HAP-1 (cell line): ENCODE measurements around the gene NCKAP5.

Experiments
- DNase-seq, 2 experiments: peaks; one replicate each; pipeline ENCODE4 v3.0.0-alpha.2; 2016 to 2020; ENCODE audit warnings: low spot score in 2 of 2
- H3K27me3 ChIP-seq: fragments of 250-450 bp; sonication (Bioruptor Pico); 2 replicates; pipeline ENCODE4 v1.5.1; 2020; ENCODE audit warnings: low read depth, mild to moderate bottlenecking, moderate library complexity
- H3K36me3 ChIP-seq: fragments of 250-450 bp; sonication (Bioruptor Pico); replicated peaks from 2 replicates; pipeline ENCODE4 v1.5.1; 2020; ENCODE audit warnings: mild to moderate bottlenecking
- H3K4me1 ChIP-seq: fragments of 250-450 bp; sonication (Bioruptor Pico); 2 replicates; pipeline ENCODE4 v1.5.1; 2020; ENCODE audit warnings: mild to moderate bottlenecking
- H3K4me3 ChIP-seq: fragments of 250-450 bp; sonication (Bioruptor Pico); 2 replicates; pipeline ENCODE4 v1.5.1; 2020; ENCODE audit warnings: mild to moderate bottlenecking, moderate library complexity
- H3K9me3 ChIP-seq: fragments of 250-450 bp; sonication (Bioruptor Pico); 2 replicates; pipeline ENCODE4 v1.5.1; 2020; ENCODE audit warnings: mild to moderate bottlenecking, moderate library complexity
- in situ Hi-C: fragments of 300-500 bp; cut with MboI; formaldehyde crosslinking; loops from 3 replicates; pipeline ENCODE4 v1.14.3; 2020; ENCODE audit warnings: low sequenced_read_pairs, inconsistent platforms, mixed read lengths

NCKAP5 gene

DNA sequence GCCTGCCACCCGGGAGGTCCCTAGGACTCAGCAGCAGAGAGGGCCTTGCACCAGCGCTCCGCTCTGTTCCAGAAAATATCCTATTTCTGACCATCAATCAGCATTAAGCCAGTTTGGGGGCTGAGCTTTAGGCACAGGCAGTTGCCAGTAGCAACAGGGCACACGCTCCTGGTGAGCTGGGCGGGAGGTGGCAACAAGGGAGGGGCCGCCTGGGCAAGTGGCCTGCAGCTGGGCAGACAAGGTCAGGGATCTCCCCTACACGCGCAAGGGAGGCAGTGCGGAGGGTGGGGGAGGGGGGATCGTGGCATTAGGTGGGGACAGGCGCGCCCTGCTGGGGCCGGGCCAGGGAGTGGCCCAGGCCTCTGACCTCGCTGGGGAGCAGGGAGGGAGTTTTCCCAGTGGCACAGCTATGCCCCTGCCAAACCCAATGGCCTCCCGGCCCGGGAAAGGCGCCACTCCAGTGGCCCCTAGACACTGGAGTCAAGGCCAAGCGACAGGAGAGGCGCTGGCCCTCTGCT, 302.8 kb downstream of the NCKAP5 start:
- DNase-seq, result peak; percentile 24 to 73
- H3K27me3 ChIP-seq, result no peaks in the 10 kb centered on the region
- peaks cover 24% of the 10 kb centered on the region for H3K4me1 ChIP-seq
- in situ Hi-C loops, result no loop called here
- no peaks in the 10 kb centered on the region for H3K36me3 ChIP-seq
- no peak overlapping the region for H3K4me3 ChIP-seq
- no peaks in the 10 kb centered on the region for H3K9me3 ChIP-seq

DNA sequence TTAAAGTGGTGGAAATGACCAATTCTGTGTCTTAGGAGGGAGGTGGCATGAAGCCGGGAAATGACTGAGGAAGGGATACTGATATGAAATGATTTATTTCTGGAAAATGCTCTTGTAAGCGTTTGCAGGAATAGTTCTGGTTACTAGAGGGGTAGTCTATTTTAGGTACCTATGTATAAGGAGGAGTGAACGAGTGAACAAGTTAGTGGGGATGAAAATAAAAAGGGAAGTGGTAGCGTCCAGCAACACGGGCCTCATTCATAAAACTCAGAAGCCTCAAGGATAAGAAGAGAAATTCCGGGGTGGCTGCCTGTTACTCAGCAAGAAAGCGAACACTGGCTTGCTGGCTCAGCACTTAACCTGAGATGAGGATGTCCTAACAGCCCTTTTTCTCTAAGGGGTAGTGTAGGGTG, 303.3 kb downstream of the NCKAP5 start:
- no peak for DNase-seq
- H3K36me3 ChIP-seq, result no peaks in the 10 kb centered on the region
- in situ Hi-C loops, result no loop called here
- H3K27me3 ChIP-seq, result no peaks in the 10 kb centered on the region
- H3K4me1 ChIP-seq, result peaks cover 24% of the 10 kb centered on the region
- no peaks in the 10 kb centered on the region for H3K9me3 ChIP-seq
- no peak overlapping the region for H3K4me3 ChIP-seq

DNA sequence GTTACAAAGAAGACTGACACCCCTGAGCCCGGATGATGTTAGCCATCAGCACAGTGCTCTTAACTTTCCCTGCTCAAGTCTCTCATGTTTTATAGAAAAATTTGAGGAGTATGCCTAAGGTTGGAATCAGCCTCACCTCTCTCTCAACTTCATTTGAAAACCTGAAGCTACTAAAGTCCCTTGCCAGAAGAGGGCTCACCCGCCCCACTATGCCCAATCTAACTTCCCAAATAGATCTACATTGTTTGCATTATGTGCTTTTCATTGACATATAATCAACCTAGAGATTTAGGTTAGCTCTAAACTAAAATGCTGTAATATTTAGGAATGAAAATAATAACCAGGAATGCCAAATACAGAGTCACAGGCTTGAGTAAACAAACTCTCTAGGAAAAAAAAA, 305.4 kb downstream of the NCKAP5 start:
- Histone ChIP-seq H3K9me3 (no peaks in the 10 kb centered on the region), H3K27me3 (no peaks in the 10 kb centered on the region), H3K4me1 (peaks cover 24% of the 10 kb centered on the region), H3K4me3 (no peak overlapping the region), H3K36me3 (no peaks in the 10 kb centered on the region)
- peak; percentile 50 to 52 for DNase-seq
- in situ Hi-C loops, result no loop called here

DNA sequence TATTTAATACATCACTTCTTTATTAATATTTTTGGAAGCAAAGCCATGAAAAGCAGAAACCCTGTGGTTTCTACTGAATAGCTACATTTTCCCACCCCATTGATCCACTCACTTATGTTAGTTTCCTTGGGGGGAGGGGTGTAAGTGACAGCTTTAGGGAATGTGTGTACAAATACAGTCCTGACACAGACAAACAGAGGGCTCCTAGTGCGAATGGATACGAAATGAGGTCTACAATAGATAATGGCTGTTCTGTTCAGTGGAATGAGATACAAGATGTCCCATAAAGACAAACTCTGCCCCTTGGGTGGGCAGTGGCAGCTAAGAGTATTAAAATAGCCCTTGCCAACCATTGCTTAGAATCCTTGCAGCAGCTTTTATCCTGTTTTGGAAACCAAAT, 312.9 kb downstream of the NCKAP5 start:
- no peaks in the 10 kb centered on the region for H3K36me3 ChIP-seq
- no peak overlapping the region for H3K4me3 ChIP-seq
- H3K27me3 ChIP-seq, result no peaks in the 10 kb centered on the region
- in situ Hi-C loops, result no loop called here
- no peaks in the 10 kb centered on the region for H3K9me3 ChIP-seq
- H3K4me1 ChIP-seq, result no peaks in the 10 kb centered on the region
- no peak for DNase-seq

DNA sequence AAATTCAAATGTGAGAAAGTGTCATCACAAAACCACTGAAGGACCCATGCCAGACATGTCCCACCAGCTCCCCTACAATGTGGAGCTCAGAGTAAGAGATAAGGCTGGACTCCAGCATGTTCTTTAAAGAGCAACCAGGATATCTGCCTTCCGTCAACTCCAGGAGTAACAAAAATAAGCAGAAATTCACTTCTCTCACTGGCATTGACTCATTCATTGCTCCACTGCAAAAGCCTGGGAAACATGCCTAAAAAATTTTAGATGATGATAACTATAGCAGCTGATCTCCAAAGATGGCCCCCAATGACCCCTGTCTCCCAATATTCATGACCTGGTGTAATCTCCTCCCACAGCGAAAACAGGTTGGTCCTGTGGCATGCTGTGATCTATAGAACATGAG, 314.5 kb downstream of the NCKAP5 start:
- Histone ChIP-seq H3K36me3 (no peaks in the 10 kb centered on the region), H3K27me3 (no peaks in the 10 kb centered on the region), H3K4me3 (no peak overlapping the region), H3K4me1 (no peaks in the 10 kb centered on the region), H3K9me3 (no peaks in the 10 kb centered on the region)
- no peak for DNase-seq
- in situ Hi-C loops, result no loop called here

DNA sequence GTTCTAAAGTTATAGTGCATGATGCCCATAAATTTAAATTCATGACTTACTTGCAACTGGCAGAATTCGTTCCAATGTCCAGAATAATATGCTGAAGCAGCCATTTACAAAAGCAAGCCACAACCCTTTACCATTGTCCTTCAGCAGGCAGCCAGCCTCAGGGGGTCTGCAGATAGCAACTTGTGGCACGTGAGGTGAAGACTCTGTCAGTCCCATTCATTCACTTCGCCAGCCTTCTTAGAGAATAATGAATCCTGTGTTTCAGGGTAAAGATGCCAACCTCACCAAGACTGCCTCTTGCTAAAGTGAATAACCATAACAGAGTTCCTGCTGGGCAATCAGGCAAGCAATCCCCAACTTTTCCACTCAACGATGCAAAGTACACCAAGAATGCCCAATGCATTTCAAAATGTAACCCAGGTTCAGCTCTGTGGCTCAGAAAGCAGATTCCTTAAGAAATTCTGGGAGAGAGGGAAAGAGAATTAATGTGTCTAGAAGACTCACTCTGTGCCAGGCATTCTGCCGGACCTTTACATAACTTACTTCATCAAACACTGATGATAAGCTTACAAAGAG, 315.4 kb downstream of the NCKAP5 start:
- Histone ChIP-seq H3K4me3 (no peak overlapping the region), H3K36me3 (no peaks in the 10 kb centered on the region), H3K4me1 (no peaks in the 10 kb centered on the region), H3K27me3 (no peaks in the 10 kb centered on the region), H3K9me3 (no peaks in the 10 kb centered on the region)
- no peak for DNase-seq
- in situ Hi-C loops, result no loop called here

DNA sequence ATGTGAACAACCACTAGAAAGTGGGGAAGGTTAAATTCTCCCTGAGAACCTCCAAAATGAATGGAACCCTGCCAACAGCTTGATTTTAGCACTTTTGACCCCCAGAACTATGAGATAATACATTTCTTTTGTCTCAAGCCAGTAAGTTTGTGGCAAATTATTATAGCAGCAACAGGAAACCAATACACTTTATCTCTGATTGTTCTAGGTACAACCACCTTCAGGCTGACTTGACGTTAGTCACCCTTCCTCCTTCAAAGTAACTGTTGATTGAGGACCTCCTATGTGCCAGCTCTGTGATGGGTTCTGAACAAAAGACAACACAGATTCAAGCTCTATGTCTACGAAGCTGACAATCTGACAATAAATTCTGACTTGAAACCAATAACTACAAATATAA, 318.9 kb downstream of the NCKAP5 start:
- no peak for DNase-seq
- H3K36me3 ChIP-seq, result no peaks in the 10 kb centered on the region
- in situ Hi-C loops, result no loop called here
- no peak overlapping the region for H3K4me3 ChIP-seq
- no peaks in the 10 kb centered on the region for H3K9me3 ChIP-seq
- H3K27me3 ChIP-seq, result no peaks in the 10 kb centered on the region
- no peaks in the 10 kb centered on the region for H3K4me1 ChIP-seq

DNA sequence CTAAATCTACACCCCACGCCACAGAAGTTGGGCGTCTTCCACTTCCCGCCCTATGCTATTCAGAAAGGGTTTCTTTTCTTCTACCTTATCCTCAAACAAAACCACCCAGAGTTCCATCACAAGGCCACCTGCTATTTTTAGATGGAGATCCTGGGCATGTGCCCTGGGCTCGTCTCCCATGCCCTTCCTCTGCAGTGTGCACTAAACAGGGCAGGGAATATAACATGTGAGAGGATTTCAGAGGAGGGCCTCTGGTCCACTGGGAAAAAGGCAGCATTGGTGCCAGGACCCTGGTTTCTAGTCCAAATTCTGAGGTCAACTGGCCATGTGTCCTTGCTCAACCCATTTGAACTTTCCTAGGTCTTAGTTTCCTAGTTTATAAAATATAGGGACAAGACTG, 320.0 kb downstream of the NCKAP5 start:
- H3K27me3 ChIP-seq, result no peaks in the 10 kb centered on the region
- no peaks in the 10 kb centered on the region for H3K4me1 ChIP-seq
- no peak for DNase-seq
- no peaks in the 10 kb centered on the region for H3K9me3 ChIP-seq
- H3K36me3 ChIP-seq, result no peaks in the 10 kb centered on the region
- no peak overlapping the region for H3K4me3 ChIP-seq
- in situ Hi-C loops, result no loop called here

DNA sequence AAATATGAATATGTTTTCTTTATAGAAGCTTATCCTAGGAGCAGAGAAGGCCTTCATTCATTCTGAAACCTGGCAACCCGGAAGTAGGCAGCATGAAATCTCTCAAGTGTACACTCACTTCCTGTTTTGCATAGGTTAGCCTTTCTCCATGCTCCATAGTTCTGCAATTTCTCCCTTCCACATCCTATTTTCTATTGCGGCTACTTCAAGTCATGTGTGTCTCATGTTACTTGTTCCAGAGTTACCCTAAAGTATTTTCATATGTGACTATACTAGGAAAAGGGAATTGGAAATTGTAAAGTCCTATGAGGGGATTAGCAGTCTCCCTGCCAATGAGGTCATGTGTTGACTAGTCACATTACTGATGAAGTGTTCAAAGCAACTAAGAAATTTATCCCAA, 320.6 kb downstream of the NCKAP5 start:
- no peaks in the 10 kb centered on the region for H3K27me3 ChIP-seq
- H3K4me1 ChIP-seq, result no peaks in the 10 kb centered on the region
- H3K36me3 ChIP-seq, result no peaks in the 10 kb centered on the region
- H3K4me3 ChIP-seq, result no peak overlapping the region
- in situ Hi-C loops, result no loop called here
- no peaks in the 10 kb centered on the region for H3K9me3 ChIP-seq
- no peak for DNase-seq

DNA sequence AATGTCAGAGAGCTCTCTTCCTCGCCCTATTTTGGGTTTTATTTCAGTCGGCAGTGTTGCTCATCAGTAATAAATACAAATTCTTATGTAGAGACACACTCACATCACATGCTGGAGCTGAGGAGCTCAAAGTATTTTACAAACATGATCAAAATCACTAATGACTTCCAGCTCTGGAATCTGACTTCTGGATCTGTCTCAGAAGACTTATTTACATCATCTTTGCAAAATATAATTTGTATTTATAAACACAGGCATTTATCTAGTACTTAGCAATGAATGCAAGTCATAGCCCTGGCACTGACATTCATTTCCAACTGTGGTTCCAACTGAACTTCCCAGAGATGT, 327.1 kb downstream of the NCKAP5 start:
- Histone ChIP-seq H3K9me3 (no peaks in the 10 kb centered on the region), H3K27me3 (no peaks in the 10 kb centered on the region), H3K4me3 (no peak overlapping the region), H3K4me1 (no peaks in the 10 kb centered on the region), H3K36me3 (no peaks in the 10 kb centered on the region)
- in situ Hi-C loops, result no loop called here
- DNase-seq, result no peak

DNA sequence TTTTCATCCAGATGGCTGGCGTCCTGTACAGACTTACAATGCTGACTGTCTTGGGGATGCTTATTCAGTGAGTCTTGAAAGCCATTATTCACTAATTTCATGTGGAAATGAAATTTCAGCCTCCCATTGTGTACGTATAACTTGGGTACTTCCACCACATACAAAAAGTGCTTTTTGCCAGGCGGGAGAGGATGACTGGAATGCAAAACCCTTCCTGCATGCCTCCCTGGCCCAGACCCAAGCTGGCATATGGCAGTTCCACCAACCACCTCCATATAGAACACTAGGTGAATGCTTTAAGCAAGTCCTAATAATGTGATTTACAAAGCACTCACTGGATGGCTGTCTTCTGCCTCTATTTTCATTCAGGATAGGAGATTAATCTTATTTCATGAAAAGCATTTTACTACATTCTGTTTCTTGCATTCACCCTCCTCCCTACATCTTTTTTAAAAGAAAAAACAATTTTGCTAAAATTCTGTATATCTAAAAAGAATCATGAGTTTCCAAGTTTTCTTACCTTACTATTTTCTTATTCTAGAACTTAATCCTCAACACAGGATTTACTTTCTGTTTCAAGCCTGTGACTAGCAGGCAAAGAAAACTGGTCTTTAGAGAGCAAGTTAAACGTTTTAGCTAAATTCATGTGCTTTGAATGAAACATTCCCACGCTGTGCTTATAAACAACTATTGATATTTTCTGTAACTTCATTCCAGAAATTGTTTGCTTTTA, 327.6 kb downstream of the NCKAP5 start:
- no peak for DNase-seq
- in situ Hi-C loops, result no loop called here
- no peaks in the 10 kb centered on the region for H3K9me3 ChIP-seq
- no peak overlapping the region for H3K4me3 ChIP-seq
- H3K36me3 ChIP-seq, result no peaks in the 10 kb centered on the region
- H3K4me1 ChIP-seq, result no peaks in the 10 kb centered on the region
- no peaks in the 10 kb centered on the region for H3K27me3 ChIP-seq

DNA sequence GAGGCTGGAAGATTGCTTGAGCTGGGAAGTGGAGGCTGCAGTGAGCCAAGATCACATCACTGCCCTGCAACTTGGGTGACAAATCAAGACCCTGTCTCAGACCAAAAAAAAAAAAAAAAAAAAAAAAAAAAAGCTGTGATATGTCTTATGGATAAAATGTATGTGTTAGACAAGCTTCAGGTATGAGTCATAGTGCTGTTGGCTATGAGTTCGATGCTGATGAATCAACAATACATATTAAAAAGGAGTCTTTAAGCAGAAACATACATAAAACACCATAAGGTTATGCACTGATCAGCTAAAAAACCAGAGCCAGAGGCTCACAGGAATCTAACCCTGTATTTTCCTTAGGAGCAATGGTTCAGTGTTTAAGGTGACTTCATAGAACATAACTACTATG, 332.3 kb downstream of the NCKAP5 start:
- Histone ChIP-seq H3K4me1 (no peaks in the 10 kb centered on the region), H3K27me3 (peaks cover 3% of the 10 kb centered on the region; the same call in 1 of the 2 replicates), H3K9me3 (no peaks in the 10 kb centered on the region), H3K36me3 (no peaks in the 10 kb centered on the region), H3K4me3 (no peak overlapping the region)
- in situ Hi-C loops, result no loop called here
- DNase-seq, result no peak

DNA sequence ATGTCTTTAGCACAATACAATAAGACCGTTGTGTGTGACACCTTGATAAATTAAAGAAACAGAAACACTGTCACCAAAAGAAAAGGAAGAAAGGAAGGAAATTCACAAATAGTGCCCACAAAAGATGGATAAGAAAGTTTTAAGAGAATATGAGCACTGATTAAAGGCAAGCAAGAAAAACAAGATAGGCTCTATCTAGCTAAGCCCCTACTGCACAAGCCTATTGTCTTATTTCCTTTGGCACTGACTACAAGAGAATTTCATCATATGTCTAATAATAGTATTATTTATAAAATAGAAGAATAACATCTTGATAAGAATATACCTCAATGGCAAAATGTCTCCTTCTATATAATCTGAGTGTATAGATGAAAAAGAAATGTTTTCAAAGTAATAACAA, 335.7 kb downstream of the NCKAP5 start:
- in situ Hi-C loops, result no loop called here
- no peaks in the 10 kb centered on the region for H3K36me3 ChIP-seq
- no peak for DNase-seq
- H3K27me3 ChIP-seq, result peaks cover 7% of the 10 kb centered on the region
- H3K4me1 ChIP-seq, result no peaks in the 10 kb centered on the region
- H3K9me3 ChIP-seq, result no peaks in the 10 kb centered on the region
- H3K4me3 ChIP-seq, result no peak overlapping the region

DNA sequence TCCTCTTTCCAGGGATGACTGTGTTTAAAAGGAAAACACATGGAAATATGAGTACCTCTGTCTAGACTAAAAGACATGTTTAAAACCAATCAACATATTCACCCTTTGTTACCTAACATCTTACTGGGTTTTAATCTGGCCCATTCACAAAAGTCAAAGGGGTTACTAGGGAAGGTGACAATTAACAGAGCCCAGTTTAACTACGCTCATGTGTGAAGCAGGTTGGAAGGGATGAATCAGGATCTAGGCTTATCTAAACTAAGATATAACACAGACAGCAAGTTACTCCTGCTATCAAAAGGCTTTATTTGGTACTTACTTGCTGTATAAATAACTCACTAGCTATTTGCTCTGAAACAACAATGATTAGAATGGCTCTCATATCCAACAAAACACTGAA, 337.0 kb downstream of the NCKAP5 start:
- in situ Hi-C loops, result no loop called here
- no peaks in the 10 kb centered on the region for H3K36me3 ChIP-seq
- no peak overlapping the region for H3K4me3 ChIP-seq
- no peak for DNase-seq
- no peaks in the 10 kb centered on the region for H3K9me3 ChIP-seq
- peaks cover 10% of the 10 kb centered on the region for H3K27me3 ChIP-seq
- H3K4me1 ChIP-seq, result no peaks in the 10 kb centered on the region

DNA sequence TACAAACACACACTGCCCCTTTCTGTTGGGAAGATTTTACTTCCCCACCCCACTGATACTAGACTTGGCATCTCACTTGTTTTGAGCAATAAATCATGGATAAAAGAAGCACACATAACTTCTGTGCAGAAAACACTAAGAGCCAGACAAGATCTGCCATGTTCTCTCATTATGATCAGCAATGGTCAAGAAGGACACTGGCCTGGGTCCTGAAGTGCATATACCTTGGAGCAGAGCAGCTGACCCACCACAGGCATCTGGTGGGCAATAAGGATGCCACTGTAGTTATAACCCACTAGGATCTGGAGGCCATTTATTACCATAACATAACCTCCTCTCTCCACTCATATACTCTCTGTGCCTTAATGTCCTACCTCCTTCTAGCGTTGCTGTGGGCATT, 338.3 kb downstream of the NCKAP5 start:
- no peaks in the 10 kb centered on the region for H3K36me3 ChIP-seq
- H3K27me3 ChIP-seq, result peaks cover 10% of the 10 kb centered on the region
- H3K4me1 ChIP-seq, result no peaks in the 10 kb centered on the region
- H3K4me3 ChIP-seq, result no peak overlapping the region
- in situ Hi-C loops, result no loop called here
- no peaks in the 10 kb centered on the region for H3K9me3 ChIP-seq
- no peak for DNase-seq
